ENCODE measurements around the gene GRB10. TPM values are rescaled to one million over a fixed set of nuclear protein-coding genes. Genes with fewer than 3 reads are reported as not detected.

Gene GRB10
- total RNA-seq, 2 donors from 2014 or later = 0.48 to 2.5 TPM

GRCh38 chr7:50814166-50814565 lies 31.5 kb upstream of the GRB10 start:
- no peak for DNase-seq (ENCODE audit: low spot score)
- Mint-ChIP-seq H3K9me3 (no peaks in the 10 kb centered on the region), H3K4me1 (ENCODE audit: low read depth in 2 of 2) (no peaks in the 10 kb centered on the region), H3K27ac (no peak overlapping the region), H3K4me3 (no peak overlapping the region), H3K36me3 (no peaks in the 10 kb centered on the region), H3K27me3 (peaks cover 9 to 15% of the 10 kb centered on the region in 2 donors)
- no peak for ATAC-seq

- ATAC-seq = no peak
- H3K36me3 Mint-ChIP-seq = no peaks in the 10 kb centered on the region
Observed at GRCh38 chr7:50812841-50813475, 30.3 kb upstream of the GRB10 start.

GRCh38 chr7:50812094-50812493 lies 29.4 kb upstream of the GRB10 start:
- no peak for ATAC-seq
- H3K9me3 Mint-ChIP-seq = no peaks in the 10 kb centered on the region
- no peak overlapping the region for H3K27ac Mint-ChIP-seq
- DNase-seq (ENCODE audit: low spot score) = no peak
- peaks cover 9 to 15% of the 10 kb centered on the region in 2 donors for H3K27me3 Mint-ChIP-seq
- H3K36me3 Mint-ChIP-seq = no peaks in the 10 kb centered on the region
- H3K4me1 Mint-ChIP-seq (ENCODE audit: low read depth in 2 of 2) = no peaks in the 10 kb centered on the region
- H3K4me3 Mint-ChIP-seq = no peak overlapping the region

More at GRCh38 chr7:50812841-50813475, 30.3 kb upstream of the GRB10 start:
- H3K9me3 Mint-ChIP-seq = no peaks in the 10 kb centered on the region
- peaks cover 9 to 15% of the 10 kb centered on the region in 2 donors for H3K27me3 Mint-ChIP-seq
- no peak overlapping the region for H3K4me3 Mint-ChIP-seq
- no peaks in the 10 kb centered on the region for H3K4me1 Mint-ChIP-seq (ENCODE audit: low read depth in 2 of 2)
- no peak overlapping the region for H3K27ac Mint-ChIP-seq
- DNase-seq (ENCODE audit: low spot score) = no peak

- no peak for ATAC-seq
- Mint-ChIP-seq H3K9me3 (no peaks in the 10 kb centered on the region), H3K4me3 (no peak overlapping the region), H3K4me1 (ENCODE audit: low read depth in 2 of 2) (no peaks in the 10 kb centered on the region), H3K27ac (no peak overlapping the region), H3K36me3 (no peaks in the 10 kb centered on the region), H3K27me3 (peaks cover 0 to 7% of the 10 kb centered on the region in 2 donors)
- DNase-seq (ENCODE audit: low spot score) = no peak
Observed at GRCh38 chr7:50808282-50808888, 25.7 kb upstream of the GRB10 start.

GRCh38 chr7:50807026-50807730 lies 24.5 kb upstream of the GRB10 start:
- Mint-ChIP-seq H3K36me3 (no peaks in the 10 kb centered on the region), H3K4me1 (ENCODE audit: low read depth in 2 of 2) (no peaks in the 10 kb centered on the region), H3K9me3 (no peaks in the 10 kb centered on the region), H3K27ac (no peak overlapping the region), H3K4me3 (no peak overlapping the region), H3K27me3 (peaks cover 0 to 7% of the 10 kb centered on the region in 2 donors)
- DNase-seq (ENCODE audit: low spot score) (no peak), ATAC-seq (no peak)

- DNase-seq (ENCODE audit: low spot score) (no peak), ATAC-seq (no peak)
- no peaks in the 10 kb centered on the region for H3K4me1 Mint-ChIP-seq (ENCODE audit: low read depth in 2 of 2)
- H3K27me3 Mint-ChIP-seq = peaks cover 0 to 11% of the 10 kb centered on the region in 2 donors
- no peak overlapping the region for H3K4me3 Mint-ChIP-seq
- no peak overlapping the region for H3K27ac Mint-ChIP-seq
- no peaks in the 10 kb centered on the region for H3K9me3 Mint-ChIP-seq
- H3K36me3 Mint-ChIP-seq = no peaks in the 10 kb centered on the region
Observed at GRCh38 chr7:50806143-50806542, 23.4 kb upstream of the GRB10 start.

- no peak for ATAC-seq
- H3K4me1 Mint-ChIP-seq (ENCODE audit: low read depth in 2 of 2) = no peaks in the 10 kb centered on the region
- no peaks in the 10 kb centered on the region for H3K36me3 Mint-ChIP-seq
- H3K27me3 Mint-ChIP-seq = peaks cover 0 to 16% of the 10 kb centered on the region in 2 donors
- no peak overlapping the region for H3K27ac Mint-ChIP-seq
- no peak for DNase-seq (ENCODE audit: low spot score)
- H3K9me3 Mint-ChIP-seq = no peaks in the 10 kb centered on the region
- no peak overlapping the region for H3K4me3 Mint-ChIP-seq
Observed at GRCh38 chr7:50805447-50806125, 22.9 kb upstream of the GRB10 start.

GRCh38 chr7:50803359-50804337 lies 21.0 kb upstream of the GRB10 start:
- no peak overlapping the region for H3K4me3 Mint-ChIP-seq
- DNase-seq (ENCODE audit: low spot score) = no peak
- H3K27me3 Mint-ChIP-seq = peaks cover 15 to 23% of the 10 kb centered on the region in 2 donors
- no peaks in the 10 kb centered on the region for H3K4me1 Mint-ChIP-seq (ENCODE audit: low read depth in 2 of 2)
- H3K9me3 Mint-ChIP-seq = no peaks in the 10 kb centered on the region
- no peak for ATAC-seq
- no peak overlapping the region for H3K27ac Mint-ChIP-seq
- H3K36me3 Mint-ChIP-seq = no peaks in the 10 kb centered on the region

- Mint-ChIP-seq H3K4me3 (no peak overlapping the region), H3K4me1 (ENCODE audit: low read depth in 2 of 2) (no peaks in the 10 kb centered on the region), H3K36me3 (no peaks in the 10 kb centered on the region), H3K27me3 (peaks cover 25 to 28% of the 10 kb centered on the region in 2 donors), H3K9me3 (no peaks in the 10 kb centered on the region), H3K27ac (no peak overlapping the region)
- ATAC-seq (no peak), DNase-seq (ENCODE audit: low spot score) (no peak)
Observed at GRCh38 chr7:50801907-50802306, 19.2 kb upstream of the GRB10 start.

GRCh38 chr7:50799873-50800272 lies 17.2 kb upstream of the GRB10 start:
- Mint-ChIP-seq H3K9me3 (no peaks in the 10 kb centered on the region), H3K27ac (no peak overlapping the region), H3K4me3 (no peak overlapping the region), H3K4me1 (ENCODE audit: low read depth in 2 of 2) (no peaks in the 10 kb centered on the region), H3K27me3 (peaks cover 34 to 38% of the 10 kb centered on the region in 2 donors), H3K36me3 (no peaks in the 10 kb centered on the region)
- DNase-seq (ENCODE audit: low spot score) = no peak
- ATAC-seq = no peak

GRCh38 chr7:50798126-50798525 lies 15.4 kb upstream of the GRB10 start:
- Mint-ChIP-seq H3K27me3 (peaks cover 40 to 44% of the 10 kb centered on the region in 2 donors), H3K9me3 (no peaks in the 10 kb centered on the region), H3K36me3 (no peaks in the 10 kb centered on the region), H3K4me3 (no peak overlapping the region), H3K4me1 (ENCODE audit: low read depth in 2 of 2) (peaks cover 0 to 5% of the 10 kb centered on the region in 2 donors), H3K27ac (no peak overlapping the region)
- DNase-seq (ENCODE audit: low spot score) (no peak), ATAC-seq (no peak)

- Mint-ChIP-seq H3K27ac (no peak overlapping the region), H3K36me3 (no peaks in the 10 kb centered on the region), H3K27me3 (peaks cover 43 to 59% of the 10 kb centered on the region in 2 donors), H3K4me3 (no peak overlapping the region), H3K9me3 (no peaks in the 10 kb centered on the region), H3K4me1 (ENCODE audit: low read depth in 2 of 2) (peaks cover 0 to 8% of the 10 kb centered on the region in 2 donors)
- DNase-seq (ENCODE audit: low spot score) (no peak), ATAC-seq (peak in 1 of 2 donors; percentile 2)
Observed at GRCh38 chr7:50795831-50796230, 13.1 kb upstream of the GRB10 start.

- no peaks in the 10 kb centered on the region for H3K36me3 Mint-ChIP-seq
- H3K9me3 Mint-ChIP-seq = no peaks in the 10 kb centered on the region
- DNase-seq (ENCODE audit: low spot score) (no peak), ATAC-seq (no peak)
- no peak overlapping the region for H3K27ac Mint-ChIP-seq
- H3K4me3 Mint-ChIP-seq = no peak overlapping the region
- peaks cover 0 to 8% of the 10 kb centered on the region in 2 donors for H3K4me1 Mint-ChIP-seq (ENCODE audit: low read depth in 2 of 2)
- H3K27me3 Mint-ChIP-seq = peaks cover 47 to 65% of the 10 kb centered on the region in 2 donors
Observed at GRCh38 chr7:50795253-50795652, 12.6 kb upstream of the GRB10 start.

All from natural killer cell treated with Interleukin-12 subunit alpha and Interleukin-12 subunit beta and Interleukin-15 and Interleukin-18, amount 100 ng/mL, for 72 hours (primary cell).